ENCODE data around the gene CAMKK2.

Gene CAMKK2

DNA sequence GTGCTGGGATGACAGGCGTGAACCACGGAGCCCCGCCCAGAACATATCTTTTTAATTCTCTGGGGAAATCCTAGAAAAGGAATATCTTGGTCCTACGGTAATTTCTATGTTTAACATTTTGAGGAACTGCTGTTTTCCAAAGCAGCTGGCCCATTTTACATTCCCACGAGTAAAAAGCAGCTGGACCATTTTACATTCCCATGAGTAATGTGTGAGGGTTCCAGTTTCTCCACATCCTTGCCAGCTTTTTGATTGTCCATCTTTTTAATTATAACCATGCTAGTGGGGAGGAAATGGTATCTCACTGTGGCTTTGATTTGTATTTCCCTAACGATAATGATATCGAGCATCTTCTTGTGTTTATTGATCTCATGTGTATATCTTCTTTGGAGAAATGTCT lies 91.0 kb downstream of the CAMKK2 start:
- no peak for TF ChIP-seq NFIC (IDR thresholded peaks at IDR 0.05)
- TF ChIP-seq, protein P1, sequence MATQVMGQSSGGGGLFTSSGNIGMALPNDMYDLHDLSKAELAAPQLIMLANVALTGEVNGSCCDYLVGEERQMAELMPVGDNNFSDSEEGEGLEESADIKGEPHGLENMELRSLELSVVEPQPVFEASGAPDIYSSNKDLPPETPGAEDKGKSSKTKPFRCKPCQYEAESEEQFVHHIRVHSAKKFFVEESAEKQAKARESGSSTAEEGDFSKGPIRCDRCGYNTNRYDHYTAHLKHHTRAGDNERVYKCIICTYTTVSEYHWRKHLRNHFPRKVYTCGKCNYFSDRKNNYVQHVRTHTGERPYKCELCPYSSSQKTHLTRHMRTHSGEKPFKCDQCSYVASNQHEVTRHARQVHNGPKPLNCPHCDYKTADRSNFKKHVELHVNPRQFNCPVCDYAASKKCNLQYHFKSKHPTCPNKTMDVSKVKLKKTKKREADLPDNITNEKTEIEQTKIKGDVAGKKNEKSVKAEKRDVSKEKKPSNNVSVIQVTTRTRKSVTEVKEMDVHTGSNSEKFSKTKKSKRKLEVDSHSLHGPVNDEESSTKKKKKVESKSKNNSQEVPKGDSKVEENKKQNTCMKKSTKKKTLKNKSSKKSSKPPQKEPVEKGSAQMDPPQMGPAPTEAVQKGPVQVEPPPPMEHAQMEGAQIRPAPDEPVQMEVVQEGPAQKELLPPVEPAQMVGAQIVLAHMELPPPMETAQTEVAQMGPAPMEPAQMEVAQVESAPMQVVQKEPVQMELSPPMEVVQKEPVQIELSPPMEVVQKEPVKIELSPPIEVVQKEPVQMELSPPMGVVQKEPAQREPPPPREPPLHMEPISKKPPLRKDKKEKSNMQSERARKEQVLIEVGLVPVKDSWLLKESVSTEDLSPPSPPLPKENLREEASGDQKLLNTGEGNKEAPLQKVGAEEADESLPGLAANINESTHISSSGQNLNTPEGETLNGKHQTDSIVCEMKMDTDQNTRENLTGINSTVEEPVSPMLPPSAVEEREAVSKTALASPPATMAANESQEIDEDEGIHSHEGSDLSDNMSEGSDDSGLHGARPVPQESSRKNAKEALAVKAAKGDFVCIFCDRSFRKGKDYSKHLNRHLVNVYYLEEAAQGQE (IDR thresholded peaks at IDR 0.05; ENCODE audit: low read depth), result no peak
- TF ChIP-seq TEAD4 (IDR thresholded peaks at IDR 0.05), result no peak
- no peak for TF ChIP-seq TAF1 (IDR thresholded peaks at IDR 0.05; ENCODE audit: low read depth)

- TF ChIP-seq RAD21 (IDR thresholded peaks at IDR 0.05; ENCODE audit: low read depth) (no peak), TCF12 (IDR thresholded peaks at IDR 0.05; ENCODE audit: low read depth) (no peak)
These were observed 93.0 kb downstream of the CAMKK2 start for GRCh38 chr12:121203482-121203881.

- TF ChIP-seq YY1 (IDR thresholded peaks at IDR 0.05; ENCODE audit: low read depth) (no peak), CREB1 (IDR thresholded peaks at IDR 0.05; ENCODE audit: low read depth) (no peak), TEAD4 (IDR thresholded peaks at IDR 0.05) (no peak)
These were observed 93.8 kb downstream of the CAMKK2 start for GRCh38 chr12:121202407-121203355.

DNA sequence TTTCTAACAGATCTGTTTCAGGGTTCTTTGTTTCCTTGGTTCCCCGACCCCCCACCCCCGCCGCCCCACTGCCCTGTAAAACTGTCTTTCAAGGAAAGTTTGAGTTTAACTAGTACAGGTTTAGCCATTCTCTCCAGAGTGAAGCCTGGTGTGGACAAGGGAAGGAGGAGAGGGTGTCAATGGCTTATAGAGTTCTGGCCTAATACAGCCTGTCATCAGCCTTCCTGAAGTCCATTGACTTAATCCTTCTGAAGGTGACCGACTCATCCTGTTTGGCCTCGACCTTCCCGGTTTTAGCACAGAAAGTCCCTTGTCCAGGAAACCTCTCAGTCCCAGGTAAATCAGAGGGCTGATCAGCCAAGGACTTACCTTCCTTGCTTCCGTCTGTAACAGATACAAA lies 97.6 kb downstream of the CAMKK2 start:
- TF ChIP-seq RAD21 (IDR thresholded peaks at IDR 0.05; ENCODE audit: low read depth) (no peak), YY1 (IDR thresholded peaks at IDR 0.05; ENCODE audit: low read depth) (no peak), EGR1 (IDR thresholded peaks at IDR 0.05) (no peak), ZBTB7A (IDR thresholded peaks at IDR 0.05; ENCODE audit: low read depth) (no peak), TEAD4 (IDR thresholded peaks at IDR 0.05) (no peak), EP300 (IDR thresholded peaks at IDR 0.05; ENCODE audit: borderline replicate concordance) (no peak), CREB1 (IDR thresholded peaks at IDR 0.05; ENCODE audit: low read depth) (no peak)
- TF ChIP-seq, protein P1 (IDR thresholded peaks at IDR 0.05; ENCODE audit: low read depth), result no peak

- TF ChIP-seq, protein P2, sequence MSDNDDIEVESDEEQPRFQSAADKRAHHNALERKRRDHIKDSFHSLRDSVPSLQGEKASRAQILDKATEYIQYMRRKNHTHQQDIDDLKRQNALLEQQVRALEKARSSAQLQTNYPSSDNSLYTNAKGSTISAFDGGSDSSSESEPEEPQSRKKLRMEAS (IDR thresholded peaks at IDR 0.05), result no peak
- no peak for TF ChIP-seq ZBTB7A (IDR thresholded peaks at IDR 0.05; ENCODE audit: low read depth)
- TF ChIP-seq TCF12 (IDR thresholded peaks at IDR 0.05; ENCODE audit: low read depth), result no peak
- TF ChIP-seq YY1 (IDR thresholded peaks at IDR 0.05; ENCODE audit: low read depth), result no peak
- TF ChIP-seq RAD21 (IDR thresholded peaks at IDR 0.05; ENCODE audit: low read depth), result no peak
- no peak for TF ChIP-seq TAF1 (IDR thresholded peaks at IDR 0.05; ENCODE audit: low read depth)
- no peak for TF ChIP-seq EGR1 (IDR thresholded peaks at IDR 0.05)
- TF ChIP-seq CEBPB (IDR thresholded peaks at IDR 0.05), result no peak
- no peak for TF ChIP-seq USF1 (IDR thresholded peaks at IDR 0.05)
- no peak for TF ChIP-seq EP300 (IDR thresholded peaks at IDR 0.05; ENCODE audit: borderline replicate concordance)
- TF ChIP-seq, protein P1 (IDR thresholded peaks at IDR 0.05; ENCODE audit: low read depth), result no peak
- no peak for TF ChIP-seq FOXM1 (IDR thresholded peaks at IDR 0.05; ENCODE audit: borderline replicate concordance, low read depth)
- no peak for TF ChIP-seq CREB1 (IDR thresholded peaks at IDR 0.05; ENCODE audit: low read depth)
- no peak for TF ChIP-seq NFIC (IDR thresholded peaks at IDR 0.05)
These were observed 99.6 kb downstream of the CAMKK2 start for GRCh38 chr12:121196902-121197301.

- TF ChIP-seq TAF1 (IDR thresholded peaks at IDR 0.05; ENCODE audit: low read depth), result no peak
- TF ChIP-seq, protein P2 (IDR thresholded peaks at IDR 0.05), result no peak
- no peak for TF ChIP-seq TEAD4 (IDR thresholded peaks at IDR 0.05)
- TF ChIP-seq CREB1 (IDR thresholded peaks at IDR 0.05; ENCODE audit: low read depth), result no peak
- TF ChIP-seq EGR1 (IDR thresholded peaks at IDR 0.05), result no peak
- no peak for TF ChIP-seq EP300 (IDR thresholded peaks at IDR 0.05; ENCODE audit: borderline replicate concordance)
- no peak for TF ChIP-seq FOXM1 (IDR thresholded peaks at IDR 0.05; ENCODE audit: borderline replicate concordance, low read depth)
- TF ChIP-seq ZBTB7A (IDR thresholded peaks at IDR 0.05; ENCODE audit: low read depth), result no peak
- TF ChIP-seq, protein P1 (IDR thresholded peaks at IDR 0.05; ENCODE audit: low read depth), result no peak
- no peak for TF ChIP-seq CEBPB (IDR thresholded peaks at IDR 0.05)
- no peak for TF ChIP-seq USF1 (IDR thresholded peaks at IDR 0.05)
- TF ChIP-seq YY1 (IDR thresholded peaks at IDR 0.05; ENCODE audit: low read depth), result no peak
- TF ChIP-seq NFIC (IDR thresholded peaks at IDR 0.05), result no peak
- no peak for TF ChIP-seq TCF12 (IDR thresholded peaks at IDR 0.05; ENCODE audit: low read depth)
- no peak for TF ChIP-seq RAD21 (IDR thresholded peaks at IDR 0.05; ENCODE audit: low read depth)
These were observed 105.4 kb downstream of the CAMKK2 start for GRCh38 chr12:121191151-121191550.
